AG08396 (cell line): ENCODE data around the gene ZDHHC8.

Experiments
- DNase-seq: peaks from one replicate; pipeline ENCODE4 v3.0.0; 2012; ENCODE audit warnings: low spot score, mixed read lengths

ZDHHC8 gene

DNA sequence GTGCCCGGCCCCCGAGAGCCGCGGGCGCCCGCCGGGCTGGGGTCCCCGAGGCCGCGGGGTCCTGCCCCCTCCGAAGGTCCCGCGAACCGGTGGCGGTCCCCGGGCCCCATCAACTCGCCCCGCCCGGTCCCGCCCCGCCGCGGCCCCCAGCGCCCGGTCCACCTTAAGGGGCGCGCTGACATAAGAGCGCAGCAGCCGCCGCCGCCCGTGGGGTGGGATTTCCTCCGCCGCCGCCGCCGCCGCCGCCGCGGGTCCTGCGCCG, at the start of gene ZDHHC8:
TSS of gene ZDHHC8 (plus strand) at position 208 of the 262 bp plus-strand sequence. CDS start 144 bp downstream, outside the sequence.
- DNase-seq = peak; percentile 70

GRCh38 chr22:20083157-20083890, 48.3 kb upstream of the ZDHHC8 start:
- no peak for DNase-seq

- no peak for DNase-seq
Observed at GRCh38 chr22:20083891-20084546, 47.6 kb upstream of the ZDHHC8 start.

- no peak for DNase-seq
Observed at GRCh38 chr22:20084547-20085413, 46.8 kb upstream of the ZDHHC8 start.

DNA sequence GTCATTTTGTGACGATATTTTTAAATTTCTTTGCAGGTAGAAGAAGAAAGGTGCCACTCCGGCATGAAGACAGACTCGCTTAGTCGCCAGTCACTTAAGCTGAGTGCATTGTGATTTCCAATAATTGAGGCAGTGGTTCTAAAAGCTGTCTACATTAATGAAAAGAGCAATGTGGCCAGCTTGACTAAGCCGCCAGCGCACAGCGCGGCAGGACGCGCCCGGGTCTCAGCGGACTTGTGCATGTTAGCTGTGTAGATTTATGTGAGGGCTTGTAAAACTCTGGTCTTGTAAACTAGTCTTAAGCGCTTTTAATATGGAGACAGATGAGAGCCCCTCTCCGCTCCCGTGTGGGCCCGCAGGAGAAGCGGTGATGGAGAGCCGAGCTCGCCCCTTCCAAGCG, 46.0 kb upstream of the ZDHHC8 start:
- DNase-seq = no peak

- no peak for DNase-seq
Observed at GRCh38 chr22:20086101-20086599, 45.5 kb upstream of the ZDHHC8 start.

GRCh38 chr22:20086763-20087162, 44.8 kb upstream of the ZDHHC8 start:
- no peak for DNase-seq

DNA sequence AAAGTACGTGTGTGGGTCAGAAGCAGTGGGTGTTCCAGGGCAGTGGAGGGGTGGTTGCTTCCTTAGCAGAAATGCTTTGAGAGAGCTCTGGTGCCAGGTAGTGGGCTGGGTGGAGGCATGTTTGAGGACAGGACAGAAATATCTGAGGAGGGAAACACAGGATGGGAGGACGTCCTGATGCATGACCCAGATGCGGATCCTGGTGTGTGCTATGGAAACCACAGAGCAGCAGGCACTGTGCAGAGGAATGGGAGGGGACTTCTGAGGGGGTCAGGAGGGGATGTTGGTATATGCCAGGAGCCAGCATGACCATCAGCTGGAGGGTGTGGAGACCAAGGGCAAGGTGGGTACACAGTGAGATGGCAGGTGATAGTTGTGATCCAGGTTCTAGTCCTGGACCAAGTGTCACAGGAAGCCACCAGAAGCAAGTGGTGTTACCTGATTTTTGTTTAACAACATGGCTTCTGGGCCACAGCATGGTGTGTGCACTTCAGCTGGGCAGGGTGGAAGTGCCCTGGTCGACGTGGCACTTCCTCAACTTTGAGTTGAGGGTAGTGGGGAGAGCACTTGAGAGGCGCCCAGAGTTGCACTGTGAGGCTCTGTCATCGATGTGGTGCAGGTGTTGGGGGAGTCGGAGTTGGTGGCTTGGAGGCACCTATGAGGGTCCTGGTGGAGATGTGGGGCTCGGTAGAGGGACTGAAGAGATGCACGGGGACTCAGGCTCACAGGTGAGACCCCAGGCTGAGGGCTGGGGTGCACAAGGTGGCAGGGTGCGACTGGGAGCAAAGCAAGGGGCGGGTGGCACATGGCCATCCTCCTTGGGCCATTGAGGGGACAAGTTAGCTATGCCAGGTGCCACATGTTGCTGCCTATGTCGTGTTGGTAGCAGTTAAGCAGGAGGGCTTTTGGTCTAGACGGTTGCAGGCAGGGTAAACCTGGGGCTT, 44.0 kb upstream of the ZDHHC8 start:
- no peak for DNase-seq

DNA sequence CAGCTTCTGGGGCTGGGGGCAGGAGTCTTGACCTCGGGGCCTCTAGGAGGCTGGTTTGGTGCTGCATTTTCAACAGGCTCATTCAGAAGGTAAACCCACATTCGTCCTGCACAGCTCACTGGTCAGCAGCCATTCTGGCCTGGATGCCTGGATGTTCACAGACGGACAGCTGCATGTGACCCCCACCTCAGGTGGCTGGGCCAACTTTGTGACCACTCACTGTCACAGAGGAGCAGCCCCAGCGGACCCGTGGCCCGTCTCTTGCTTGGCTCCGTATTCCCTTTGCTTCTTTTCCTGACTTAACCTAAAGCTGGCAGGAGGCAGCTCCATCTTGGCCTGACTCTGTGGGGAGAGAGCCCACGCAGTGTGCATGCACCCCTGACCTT, 43.3 kb upstream of the ZDHHC8 start:
- DNase-seq = no peak

GRCh38 chr22:20089226-20089976, 42.2 kb upstream of the ZDHHC8 start:
- no peak for DNase-seq

DNA sequence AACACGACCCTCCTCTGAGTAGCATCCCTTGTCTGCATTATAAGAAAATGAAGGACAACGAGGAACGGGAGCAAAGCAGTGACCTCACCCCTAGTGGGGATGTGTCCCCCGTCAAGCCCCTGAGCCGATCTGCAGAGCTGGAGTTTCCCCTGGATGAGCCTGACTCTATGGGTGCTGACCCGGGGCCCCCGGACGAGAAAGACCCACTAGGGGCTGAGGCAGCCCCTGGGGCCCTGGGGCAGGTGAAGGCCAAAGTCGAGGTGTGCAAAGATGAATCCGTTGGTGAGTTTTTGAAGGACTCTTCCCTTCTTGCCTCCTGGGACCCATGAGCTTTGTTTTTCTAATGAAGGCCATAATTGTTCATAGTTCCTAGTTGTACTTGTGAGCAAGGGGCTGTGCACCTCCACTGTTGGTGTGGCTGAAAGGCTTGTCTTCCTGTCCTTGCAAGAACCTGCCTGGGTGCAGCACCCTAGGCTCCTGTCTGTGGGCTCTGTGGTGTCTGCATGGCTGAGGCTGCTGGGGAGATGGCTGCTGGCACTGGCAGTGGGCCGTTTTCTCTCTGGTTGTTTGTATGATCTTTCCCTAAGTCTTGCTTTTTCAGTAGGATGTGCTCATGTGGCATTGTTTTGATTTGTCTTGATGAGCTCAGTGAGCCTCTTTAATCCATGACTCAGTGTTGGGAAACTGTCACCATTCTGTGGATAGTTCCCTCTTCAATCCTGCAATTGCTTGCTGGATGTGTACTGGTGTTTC, 41.5 kb upstream of the ZDHHC8 start:
- DNase-seq = peak; percentile 70

- DNase-seq = no peak
Observed at GRCh38 chr22:20090730-20091240, 40.8 kb upstream of the ZDHHC8 start.

DNA sequence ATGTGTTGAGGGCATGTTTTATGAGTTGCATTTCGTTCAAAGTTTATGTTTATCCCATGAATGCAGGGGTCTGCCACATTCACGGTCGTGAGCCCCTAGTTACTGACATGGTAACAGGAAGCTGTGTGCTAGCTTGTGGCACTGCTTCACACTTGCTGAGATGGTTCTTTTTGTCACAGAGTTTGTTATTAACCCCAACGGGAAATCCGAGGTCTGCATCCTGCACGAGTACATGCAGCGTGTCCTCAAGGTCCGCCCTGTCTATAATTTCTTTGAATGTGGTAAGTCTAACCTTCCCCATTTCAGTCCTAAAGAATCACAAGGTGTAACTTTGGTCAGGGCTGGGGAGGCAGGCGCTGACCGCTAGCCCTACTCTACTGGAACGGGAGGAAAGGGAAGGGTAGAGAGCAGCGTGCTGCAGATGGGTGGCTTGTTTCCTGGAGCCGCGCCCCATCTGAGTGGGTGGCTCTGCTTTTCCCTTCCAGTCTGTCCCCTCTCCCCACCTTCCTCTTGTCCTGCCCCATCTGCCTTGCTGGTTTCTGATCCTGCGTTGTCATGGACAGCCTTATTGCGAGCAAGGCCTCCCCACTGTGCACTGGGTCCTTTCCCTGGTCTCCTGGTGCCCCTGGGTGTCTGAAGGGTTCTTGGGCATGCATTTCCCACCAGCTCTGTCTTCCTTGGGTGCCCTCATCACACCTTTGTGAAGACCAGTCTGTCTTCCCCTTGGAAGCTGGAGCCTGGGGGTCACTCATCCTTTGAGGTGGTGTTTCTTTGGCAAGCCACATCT, 39.7 kb upstream of the ZDHHC8 start:
- DNase-seq = no peak

GRCh38 chr22:20092477-20092854, 39.1 kb upstream of the ZDHHC8 start:
- DNase-seq = no peak

GRCh38 chr22:20093418-20094196, 38.0 kb upstream of the ZDHHC8 start:
- DNase-seq = no peak

- DNase-seq = no peak
Observed at GRCh38 chr22:20094197-20094807, 37.3 kb upstream of the ZDHHC8 start.

GRCh38 chr22:20095521-20095920, 36.1 kb upstream of the ZDHHC8 start:
- DNase-seq = no peak
